ENCODE measurements around the gene TUBB8.

The TUBB8 gene

DNA sequence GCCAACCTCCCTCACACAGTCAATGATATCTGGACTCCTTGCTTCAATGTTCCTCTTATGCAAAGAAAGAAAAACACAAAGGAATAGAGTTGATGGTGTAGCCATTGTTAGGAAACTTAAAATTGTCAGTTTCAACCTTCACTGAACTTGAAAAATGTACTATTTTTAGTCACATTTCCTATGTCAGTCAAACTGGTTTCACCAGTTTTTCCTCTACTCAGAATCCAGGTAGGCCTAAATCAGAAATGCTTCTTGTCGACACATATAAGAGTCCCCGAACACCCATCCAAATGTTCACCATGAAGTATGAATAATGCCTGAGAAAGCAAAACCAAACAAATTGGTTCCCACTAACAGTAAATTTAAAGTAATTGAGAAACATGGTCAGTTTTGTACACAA is 43.8 kb upstream of the TUBB8 start:
- peaks cover 35% of the 10 kb centered on the region for H3K9me3 ChIP-seq (ENCODE audit: control insufficient read depth, low read length)
- peaks cover 14 to 25% of the 10 kb centered on the region in 2 experiments for H3K27me3 ChIP-seq (ENCODE audit: control insufficient read depth in 1 of 2, insufficient read depth in 1 of 2, low read length in 2 of 2)
- H3K4ac ChIP-seq (ENCODE audit: low read depth in 1 of 2, low read length in 2 of 2), result no peak overlapping the region
- H3K27ac ChIP-seq (ENCODE audit: low read length, poor library complexity, severe bottlenecking), result no peak overlapping the region
- no peak for DNase-seq
- WGBS, result 80% methylated on average over 1 of the region's 2 CpGs
- no peak overlapping the region for H3K18ac ChIP-seq (ENCODE audit: low read depth in 1 of 2, low read length in 2 of 2)
- H3K9ac ChIP-seq (ENCODE audit: low read length), result no peak overlapping the region
- no peak overlapping the region for H2BK120ac ChIP-seq (ENCODE audit: low read depth, low read length)
- peaks cover 4% of the 10 kb centered on the region for H3K4me1 ChIP-seq (ENCODE audit: control insufficient read depth, insufficient read depth, low read depth, low read length)
- H2BK12ac ChIP-seq (ENCODE audit: low read length in 2 of 2), result no peak overlapping the region
- no peak overlapping the region for H2BK5ac ChIP-seq (ENCODE audit: low read depth, low read length, poor library complexity, severe bottlenecking)
- no peak overlapping the region for H3K4me2 ChIP-seq (ENCODE audit: low read length, poor library complexity, severe bottlenecking)
- no peak overlapping the region for H3K4me3 ChIP-seq (ENCODE audit: insufficient read depth in 1 of 2, low read depth in 1 of 2, low read length in 2 of 2)
- no peak overlapping the region for H3K14ac ChIP-seq (ENCODE audit: low read length in 2 of 2)
- no peak overlapping the region for H2AK5ac ChIP-seq (ENCODE audit: low read length, severe bottlenecking)
- no peak overlapping the region for H4K91ac ChIP-seq (ENCODE audit: low read length)
- H2BK15ac ChIP-seq (ENCODE audit: low read depth, poor library complexity, severe bottlenecking), result no peak overlapping the region
- no peaks in the 10 kb centered on the region for H3K79me1 ChIP-seq (replicated peaks; ENCODE audit: low read length, poor library complexity, severe bottlenecking)
- no peak overlapping the region for H3K23ac ChIP-seq (ENCODE audit: low read length in 2 of 2)
- no peaks in the 10 kb centered on the region for H3K36me3 ChIP-seq (ENCODE audit: control insufficient read depth in 1 of 2, insufficient read depth in 2 of 2, low read depth in 1 of 2, low read length in 2 of 2)
- no peak overlapping the region for H4K8ac ChIP-seq (ENCODE audit: low read length)
- H2AFZ ChIP-seq (ENCODE audit: low read depth, low read length), result no peak overlapping the region

DNA sequence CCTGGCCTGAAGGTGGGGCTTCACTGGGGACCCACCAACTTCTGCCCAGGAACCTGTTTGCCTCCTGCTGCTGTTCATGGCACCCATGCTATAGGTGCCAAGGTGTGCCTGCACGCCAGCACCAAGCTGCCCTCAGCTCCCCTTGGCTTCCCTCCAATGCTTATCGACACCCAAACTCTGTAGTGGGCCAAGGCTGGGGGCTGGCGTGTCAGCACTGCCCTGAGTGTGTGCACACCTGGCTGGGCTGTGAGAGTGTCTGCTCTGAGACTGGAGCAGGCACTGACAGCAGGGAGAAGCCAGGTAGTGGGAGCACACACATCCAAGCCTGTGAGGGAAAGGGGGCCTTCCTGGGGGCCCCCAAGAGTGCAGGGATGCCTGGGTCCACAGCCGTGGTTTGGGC is 43.1 kb upstream of the TUBB8 start:
- Histone ChIP-seq H4K8ac (ENCODE audit: low read length) (no peak overlapping the region), H3K4ac (ENCODE audit: low read depth in 1 of 2, low read length in 2 of 2) (no peak overlapping the region), H2BK5ac (ENCODE audit: low read depth, low read length, poor library complexity, severe bottlenecking) (no peak overlapping the region), H2AFZ (ENCODE audit: low read depth, low read length) (no peak overlapping the region), H3K27ac (ENCODE audit: low read length, poor library complexity, severe bottlenecking) (no peak overlapping the region), H2BK12ac (ENCODE audit: low read length in 2 of 2) (no peak overlapping the region), H3K36me3 (ENCODE audit: control insufficient read depth in 1 of 2, insufficient read depth in 2 of 2, low read depth in 1 of 2, low read length in 2 of 2) (no peaks in the 10 kb centered on the region), H4K91ac (ENCODE audit: low read length) (no peak overlapping the region), H3K9ac (ENCODE audit: low read length) (no peak overlapping the region), H3K23ac (ENCODE audit: low read length in 2 of 2) (no peak overlapping the region), H3K4me1 (ENCODE audit: control insufficient read depth, insufficient read depth, low read depth, low read length) (peaks cover 4% of the 10 kb centered on the region), H2BK15ac (ENCODE audit: low read depth, poor library complexity, severe bottlenecking) (no peak overlapping the region), H2BK120ac (ENCODE audit: low read depth, low read length) (no peak overlapping the region), H2AK5ac (ENCODE audit: low read length, severe bottlenecking) (no peak overlapping the region), H3K18ac (ENCODE audit: low read depth in 1 of 2, low read length in 2 of 2) (no peak overlapping the region), H3K79me1 (replicated peaks; ENCODE audit: low read length, poor library complexity, severe bottlenecking) (no peaks in the 10 kb centered on the region), H3K27me3 (ENCODE audit: control insufficient read depth in 1 of 2, insufficient read depth in 1 of 2, low read length in 2 of 2) (peaks cover 21 to 29% of the 10 kb centered on the region in 2 experiments), H3K4me3 (ENCODE audit: insufficient read depth in 1 of 2, low read depth in 1 of 2, low read length in 2 of 2) (no peak overlapping the region), H3K4me2 (ENCODE audit: low read length, poor library complexity, severe bottlenecking) (no peak overlapping the region), H3K14ac (ENCODE audit: low read length in 2 of 2) (no peak overlapping the region), H3K9me3 (ENCODE audit: control insufficient read depth, low read length) (peaks cover 28% of the 10 kb centered on the region)
- 85% methylated on average over 4 of the region's 4 CpGs for WGBS
- no peak for DNase-seq

DNA sequence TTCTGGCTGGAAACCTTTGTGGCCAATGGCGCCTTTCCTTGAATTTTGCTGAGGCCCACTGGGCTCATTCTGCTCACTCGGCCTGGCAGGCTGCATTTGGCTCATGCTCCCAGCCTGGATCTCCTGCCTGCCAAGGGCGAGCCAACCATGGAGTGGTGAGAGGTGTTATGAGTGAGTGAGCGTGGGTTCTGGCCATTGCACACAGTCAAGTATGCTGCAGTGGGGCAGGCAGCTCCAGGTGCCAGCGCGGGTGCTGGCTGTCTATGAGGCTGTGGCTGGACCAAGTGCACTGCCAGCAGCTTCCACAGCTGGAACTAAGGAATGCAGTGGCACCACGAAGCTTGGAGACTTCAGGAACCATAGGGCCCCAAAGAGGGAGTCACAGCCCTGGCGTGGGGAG is 42.2 kb upstream of the TUBB8 start:
- H3K4me1 ChIP-seq (ENCODE audit: control insufficient read depth, insufficient read depth, low read depth, low read length), result peaks cover 4% of the 10 kb centered on the region
- peak overlapping the region in 1 of 2 experiments; percentile 51 for H3K14ac ChIP-seq (ENCODE audit: low read length in 2 of 2)
- no peak overlapping the region for H3K18ac ChIP-seq (ENCODE audit: low read depth in 1 of 2, low read length in 2 of 2)
- no peak overlapping the region for H2AFZ ChIP-seq (ENCODE audit: low read depth, low read length)
- H3K9ac ChIP-seq (ENCODE audit: low read length), result no peak overlapping the region
- no peak overlapping the region for H2AK5ac ChIP-seq (ENCODE audit: low read length, severe bottlenecking)
- no peaks in the 10 kb centered on the region for H3K79me1 ChIP-seq (replicated peaks; ENCODE audit: low read length, poor library complexity, severe bottlenecking)
- H3K9me3 ChIP-seq (ENCODE audit: control insufficient read depth, low read length), result peaks cover 22% of the 10 kb centered on the region
- H2BK5ac ChIP-seq (ENCODE audit: low read depth, low read length, poor library complexity, severe bottlenecking), result no peak overlapping the region
- no peak overlapping the region for H3K4ac ChIP-seq (ENCODE audit: low read depth in 1 of 2, low read length in 2 of 2)
- no peak for DNase-seq
- no peak overlapping the region for H3K27ac ChIP-seq (ENCODE audit: low read length, poor library complexity, severe bottlenecking)
- H3K4me3 ChIP-seq (ENCODE audit: insufficient read depth in 1 of 2, low read depth in 1 of 2, low read length in 2 of 2), result no peak overlapping the region
- WGBS, result 88% methylated on average over 8 of the region's 8 CpGs
- H4K91ac ChIP-seq (ENCODE audit: low read length), result no peak overlapping the region
- H3K36me3 ChIP-seq (ENCODE audit: control insufficient read depth in 1 of 2, insufficient read depth in 2 of 2, low read depth in 1 of 2, low read length in 2 of 2), result no peaks in the 10 kb centered on the region
- H3K4me2 ChIP-seq (ENCODE audit: low read length, poor library complexity, severe bottlenecking), result no peak overlapping the region
- no peak overlapping the region for H2BK120ac ChIP-seq (ENCODE audit: low read depth, low read length)
- no peak overlapping the region for H4K8ac ChIP-seq (ENCODE audit: low read length)
- H3K27me3 ChIP-seq (ENCODE audit: control insufficient read depth in 1 of 2, insufficient read depth in 1 of 2, low read length in 2 of 2), result peaks cover 23 to 33% of the 10 kb centered on the region in 2 experiments
- H3K23ac ChIP-seq (ENCODE audit: low read length in 2 of 2), result peak overlapping the region in 1 of 2 experiments; percentile 56
- no peak overlapping the region for H2BK12ac ChIP-seq (ENCODE audit: low read length in 2 of 2)
- no peak overlapping the region for H2BK15ac ChIP-seq (ENCODE audit: low read depth, poor library complexity, severe bottlenecking)

DNA sequence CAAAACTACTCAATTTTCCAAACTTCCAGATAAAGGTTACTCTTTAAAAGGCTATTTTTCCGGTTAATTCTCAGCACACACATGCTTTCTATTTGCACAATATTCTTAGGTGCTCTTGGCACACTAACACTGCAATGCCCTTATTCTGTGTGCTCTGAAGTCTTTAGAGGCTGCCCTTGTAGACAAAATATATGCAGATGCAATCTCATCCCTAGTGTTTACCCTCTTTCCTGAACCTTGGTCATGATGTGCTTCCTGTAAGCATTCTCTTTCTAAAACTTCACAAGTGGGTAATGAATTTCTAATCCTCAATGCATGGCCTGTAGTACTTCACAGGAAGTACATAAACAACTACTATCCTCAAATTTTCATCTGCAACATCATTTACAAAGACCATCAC is 41.1 kb upstream of the TUBB8 start:
- WGBS, result 100% methylated on average over 1 of the region's 1 CpG

More for the DNA sequence above, 41.1 kb upstream of the TUBB8 start:
- Histone ChIP-seq H3K4ac (ENCODE audit: low read depth in 1 of 2, low read length in 2 of 2) (no peak overlapping the region), H2BK15ac (ENCODE audit: low read depth, poor library complexity, severe bottlenecking) (no peak overlapping the region), H3K18ac (ENCODE audit: low read depth in 1 of 2, low read length in 2 of 2) (no peak overlapping the region), H3K23ac (ENCODE audit: low read length in 2 of 2) (no peak overlapping the region), H2BK5ac (ENCODE audit: low read depth, low read length, poor library complexity, severe bottlenecking) (no peak overlapping the region), H3K4me2 (ENCODE audit: low read length, poor library complexity, severe bottlenecking) (no peak overlapping the region), H3K27me3 (ENCODE audit: control insufficient read depth in 1 of 2, insufficient read depth in 1 of 2, low read length in 2 of 2) (peaks cover 23 to 33% of the 10 kb centered on the region in 2 experiments), H3K79me1 (replicated peaks; ENCODE audit: low read length, poor library complexity, severe bottlenecking) (no peaks in the 10 kb centered on the region), H2BK12ac (ENCODE audit: low read length in 2 of 2) (no peak overlapping the region), H3K9me3 (ENCODE audit: control insufficient read depth, low read length) (peaks cover 12% of the 10 kb centered on the region), H2BK120ac (ENCODE audit: low read depth, low read length) (no peak overlapping the region), H3K36me3 (ENCODE audit: control insufficient read depth in 1 of 2, insufficient read depth in 2 of 2, low read depth in 1 of 2, low read length in 2 of 2) (no peaks in the 10 kb centered on the region), H3K14ac (ENCODE audit: low read length in 2 of 2) (no peak overlapping the region), H2AFZ (ENCODE audit: low read depth, low read length) (no peak overlapping the region), H3K4me1 (ENCODE audit: control insufficient read depth, insufficient read depth, low read depth, low read length) (peaks cover 4% of the 10 kb centered on the region), H3K27ac (ENCODE audit: low read length, poor library complexity, severe bottlenecking) (no peak overlapping the region), H2AK5ac (ENCODE audit: low read length, severe bottlenecking) (no peak overlapping the region), H3K9ac (ENCODE audit: low read length) (no peak overlapping the region), H3K4me3 (ENCODE audit: insufficient read depth in 1 of 2, low read depth in 1 of 2, low read length in 2 of 2) (no peak overlapping the region), H4K8ac (ENCODE audit: low read length) (no peak overlapping the region), H4K91ac (ENCODE audit: low read length) (no peak overlapping the region)
- DNase-seq, result no peak
